Stimulated activated CD4-positive, alpha-beta T cell treated with anti-CD3 and anti-CD28 coated beads, Interleukin-4, amount 100 ng/mL, for 1 hour (primary cell): ENCODE results near the gene RGS6.

Experiments
- DNase-seq: peaks from one replicate; pipeline ENCODE4 v3.0.0-alpha.2; 2020

Gene RGS6

DNA sequence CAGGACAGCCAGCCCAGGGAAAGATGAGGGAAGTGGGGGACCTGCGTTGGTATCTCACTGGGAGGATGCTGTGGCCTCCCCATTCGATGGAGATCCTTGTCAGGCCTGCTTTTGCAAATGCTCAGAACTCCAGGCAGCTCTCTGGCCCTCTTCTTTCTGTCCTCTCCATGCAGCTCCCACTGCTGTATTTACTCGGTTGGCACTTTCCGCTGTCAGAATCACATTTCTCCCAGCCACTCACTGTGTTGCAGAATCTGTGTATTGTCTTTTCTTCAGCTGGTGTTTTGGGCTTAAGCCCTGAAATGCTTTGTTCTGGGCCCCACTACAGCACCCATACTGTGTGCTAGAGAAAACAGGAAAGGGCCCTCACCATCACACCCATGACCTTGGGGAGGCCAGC lies 401.1 kb downstream of the RGS6 start:
- no peak for DNase-seq

- DNase-seq = no peak
Observed at GRCh38 chr14:72336311-72336980, 404.2 kb downstream of the RGS6 start.

DNA sequence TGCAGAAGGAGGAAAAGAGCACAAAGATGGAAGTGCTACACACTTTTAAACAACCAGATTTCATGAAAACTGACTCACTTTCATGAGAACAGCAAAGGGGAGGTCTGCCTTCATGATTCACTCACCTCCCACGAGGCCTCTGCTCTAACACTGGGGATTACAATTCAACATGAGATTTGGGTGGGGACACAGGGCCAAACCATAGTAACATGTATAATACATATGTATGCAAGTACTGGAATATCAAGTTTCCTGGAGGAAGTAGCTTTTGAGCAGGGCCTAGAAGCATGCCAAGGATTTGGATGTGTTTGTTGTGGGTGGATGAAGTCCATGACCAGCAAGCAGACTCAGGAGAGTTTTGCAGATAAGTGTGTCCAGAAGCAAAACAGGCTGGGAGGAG lies 409.0 kb downstream of the RGS6 start:
- DNase-seq = no peak

DNA sequence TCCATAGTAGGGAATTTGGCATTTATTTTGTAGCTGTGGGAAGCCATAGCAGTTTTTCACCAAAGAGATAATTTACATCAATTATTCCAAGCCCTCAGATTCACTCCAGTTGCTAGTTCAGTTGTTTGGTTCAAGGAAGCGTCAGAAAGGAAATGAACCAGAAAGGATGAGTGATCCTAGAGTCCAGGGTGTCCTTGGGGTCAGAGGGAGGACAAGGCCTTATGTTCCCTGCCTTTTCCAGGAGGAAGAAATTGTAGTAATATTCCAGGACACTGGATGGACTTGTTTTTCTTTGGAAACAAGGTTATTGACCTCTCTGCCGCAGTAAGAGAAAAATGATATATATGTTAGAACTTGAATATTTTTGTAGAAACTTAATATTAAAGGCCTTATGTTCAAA lies 409.5 kb downstream of the RGS6 start:
- no peak for DNase-seq

- no peak for DNase-seq
Observed at GRCh38 chr14:72347118-72347517, 414.9 kb downstream of the RGS6 start.

GRCh38 chr14:72350215-72350614 lies 418.0 kb downstream of the RGS6 start:
- no peak for DNase-seq

GRCh38 chr14:72352012-72352411 lies 419.8 kb downstream of the RGS6 start:
- DNase-seq = no peak

GRCh38 chr14:72366619-72367018 lies 434.4 kb downstream of the RGS6 start:
- no peak for DNase-seq

DNA sequence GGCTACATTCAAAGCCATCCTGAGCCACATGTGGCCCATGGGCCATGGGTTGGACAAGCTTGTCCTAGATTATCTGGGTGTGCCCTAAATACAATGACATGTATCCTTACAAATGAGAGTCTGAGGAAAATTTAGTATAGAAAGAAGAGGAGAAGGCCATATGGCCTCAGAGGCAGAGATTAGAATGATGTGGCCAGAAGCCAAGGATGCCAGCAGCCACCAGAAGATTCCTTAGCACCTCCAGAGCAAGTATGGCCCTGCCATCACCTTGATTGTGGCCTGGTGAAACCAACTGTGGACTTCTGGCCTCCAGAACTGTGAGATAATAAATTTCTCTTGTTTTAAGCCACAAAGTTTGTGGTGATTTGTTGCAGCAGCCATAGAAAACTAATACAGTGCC lies 436.9 kb downstream of the RGS6 start:
- no peak for DNase-seq

- DNase-seq = no peak
Observed at GRCh38 chr14:72377016-72377415, 444.8 kb downstream of the RGS6 start.

DNA sequence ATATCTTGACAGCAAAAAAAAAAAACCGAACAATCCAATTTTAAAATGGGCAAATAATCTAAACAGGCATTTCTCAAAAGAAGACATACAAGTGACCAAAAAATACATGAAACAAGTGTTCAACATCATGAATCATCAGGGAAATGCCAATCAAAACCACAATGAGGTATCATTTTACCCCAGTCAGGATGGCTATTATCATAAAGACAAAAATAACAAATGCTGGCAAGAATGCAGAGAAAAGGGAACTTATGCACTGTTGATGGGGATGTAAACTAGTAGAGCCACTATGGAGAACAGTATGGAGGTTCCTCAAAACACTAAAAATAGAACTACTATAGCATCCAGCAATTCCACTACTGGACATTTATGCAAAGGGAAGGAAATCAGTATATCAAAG lies 448.2 kb downstream of the RGS6 start:
- DNase-seq = no peak

DNA sequence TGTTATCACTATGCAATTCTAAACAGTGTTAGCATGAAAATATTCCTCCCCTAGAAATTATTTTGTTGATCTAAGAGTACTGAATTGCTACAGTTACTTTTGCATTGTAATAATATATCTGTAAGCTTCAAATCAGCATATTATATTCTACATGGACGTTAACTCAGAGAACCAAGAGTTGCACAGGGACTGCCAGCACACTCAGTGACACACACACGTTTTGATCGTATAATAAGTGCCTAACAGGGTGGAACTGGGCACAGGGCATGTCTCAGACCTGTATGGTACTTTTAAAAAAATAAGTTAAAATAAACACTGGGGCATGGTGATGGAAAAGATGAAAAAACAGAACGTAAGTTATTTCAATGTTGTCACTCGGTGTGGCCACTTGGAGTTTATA lies 451.6 kb downstream of the RGS6 start:
- no peak for DNase-seq

GRCh38 chr14:72387726-72388125 lies 455.5 kb downstream of the RGS6 start:
- no peak for DNase-seq

DNA sequence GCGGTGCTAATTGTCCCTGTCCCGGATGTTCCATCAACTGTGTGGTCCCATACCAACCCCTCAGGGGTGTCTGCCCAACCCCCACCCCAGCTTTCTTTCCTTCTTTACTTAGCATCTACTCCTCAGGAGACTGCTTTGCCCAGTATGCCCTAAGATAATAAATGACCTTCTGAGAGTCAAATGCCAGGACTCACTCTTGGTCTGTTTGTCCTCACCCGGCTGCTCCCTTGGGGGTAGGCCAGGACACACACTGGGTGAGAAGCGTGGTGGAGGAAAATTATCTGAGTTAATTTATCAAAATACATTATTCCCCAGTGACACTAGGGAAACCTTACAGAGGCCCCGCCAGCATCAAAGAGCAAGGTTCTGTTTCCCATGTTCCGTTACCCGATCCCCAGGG lies 457.0 kb downstream of the RGS6 start:
- no peak for DNase-seq

GRCh38 chr14:72401101-72401625 lies 468.9 kb downstream of the RGS6 start:
- no peak for DNase-seq

DNA sequence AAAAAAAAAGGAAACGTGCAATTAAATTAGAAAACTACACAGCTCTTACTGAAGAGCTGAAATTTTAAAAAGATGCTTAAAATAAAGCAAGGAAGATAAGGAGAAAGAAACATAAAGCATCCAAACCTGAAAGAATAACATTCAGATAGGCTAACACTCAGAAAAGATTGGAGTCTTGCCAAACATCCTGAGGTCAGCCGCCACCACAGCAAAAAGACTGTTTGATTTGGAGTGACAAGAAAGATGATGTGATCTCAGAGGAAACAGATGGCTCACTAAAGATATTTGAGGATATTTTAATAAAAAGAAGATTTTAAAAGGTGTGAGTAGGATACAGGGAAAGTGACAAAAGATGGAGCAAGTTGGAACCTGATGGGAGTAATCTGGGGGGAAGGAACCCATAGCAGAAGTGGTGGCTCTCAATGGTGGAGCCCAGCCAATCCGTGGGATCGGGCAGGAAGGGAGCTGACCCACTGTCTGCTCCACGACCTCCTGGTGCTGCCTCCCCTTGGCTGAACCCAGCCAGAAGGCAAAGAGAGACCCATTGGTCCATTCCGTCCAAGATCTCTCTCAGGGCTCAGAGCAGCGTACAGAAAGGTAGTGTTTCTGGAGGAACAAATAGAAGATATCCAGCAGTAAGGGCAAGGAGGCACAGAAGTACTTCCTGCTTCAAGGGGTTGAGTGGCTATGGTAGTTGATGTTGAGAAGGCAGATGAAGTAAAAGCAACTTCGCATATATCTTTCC lies 469.6 kb downstream of the RGS6 start:
- DNase-seq = no peak

GRCh38 chr14:72402377-72402772 lies 470.1 kb downstream of the RGS6 start:
- DNase-seq = no peak

GRCh38 chr14:72404106-72404774 lies 472.0 kb downstream of the RGS6 start:
- no peak for DNase-seq

DNA sequence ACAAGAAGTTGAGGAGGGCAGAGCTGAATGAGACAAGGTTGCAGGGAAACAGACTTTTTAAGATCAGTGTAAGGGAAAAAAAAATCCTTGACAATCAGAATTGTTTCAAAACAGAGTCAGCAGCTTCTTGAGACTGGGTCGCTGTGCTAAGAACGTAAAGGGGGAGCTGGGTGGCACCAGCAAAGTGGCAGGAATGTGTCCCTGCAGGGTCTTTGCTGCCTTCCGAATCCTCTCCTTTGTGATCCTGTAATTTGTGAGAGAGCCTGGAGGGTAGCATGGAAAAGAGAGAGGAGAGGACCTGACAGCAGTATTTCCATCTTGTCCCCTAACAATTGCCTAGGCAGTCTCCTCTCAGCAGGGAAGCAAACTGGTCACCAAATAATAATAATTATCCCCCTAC lies 472.8 kb downstream of the RGS6 start:
- no peak for DNase-seq

DNA sequence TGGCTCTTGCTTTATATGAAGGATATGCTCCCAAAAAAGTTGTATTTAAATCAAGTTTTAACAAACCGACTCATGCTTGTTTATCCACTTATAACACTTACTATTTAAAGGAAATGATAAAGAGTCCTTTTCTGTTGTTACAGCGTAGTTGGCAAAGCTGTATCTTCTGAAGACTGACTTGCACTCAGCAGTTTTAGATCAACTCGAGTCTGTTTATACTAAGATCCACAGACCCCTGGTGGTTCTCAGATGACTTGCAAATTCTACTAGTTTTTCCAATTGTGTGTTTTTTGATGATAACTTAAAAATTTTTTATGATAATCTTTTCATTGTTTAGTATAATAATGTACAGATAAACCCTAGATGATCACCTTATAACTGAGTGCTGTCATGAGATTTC lies 475.8 kb downstream of the RGS6 start:
- DNase-seq = no peak

GRCh38 chr14:72409047-72409446 lies 476.8 kb downstream of the RGS6 start:
- no peak for DNase-seq

- DNase-seq = no peak
Observed at GRCh38 chr14:72416081-72416849, 484.0 kb downstream of the RGS6 start.

GRCh38 chr14:72416892-72417291 lies 484.7 kb downstream of the RGS6 start:
- DNase-seq = no peak
